ENCODE results near the gene PPIG. TPM values are rescaled to one million over a fixed set of nuclear protein-coding genes. Genes with fewer than 3 reads are reported as not detected.

The PPIG gene
- total and polyA plus RNA-seq, 9 of the 15 experiments (the other 6 are each of a cell fraction or from before 2014, with no cell fraction given), result 52.5 to 166 (median 124) TPM

DNA sequence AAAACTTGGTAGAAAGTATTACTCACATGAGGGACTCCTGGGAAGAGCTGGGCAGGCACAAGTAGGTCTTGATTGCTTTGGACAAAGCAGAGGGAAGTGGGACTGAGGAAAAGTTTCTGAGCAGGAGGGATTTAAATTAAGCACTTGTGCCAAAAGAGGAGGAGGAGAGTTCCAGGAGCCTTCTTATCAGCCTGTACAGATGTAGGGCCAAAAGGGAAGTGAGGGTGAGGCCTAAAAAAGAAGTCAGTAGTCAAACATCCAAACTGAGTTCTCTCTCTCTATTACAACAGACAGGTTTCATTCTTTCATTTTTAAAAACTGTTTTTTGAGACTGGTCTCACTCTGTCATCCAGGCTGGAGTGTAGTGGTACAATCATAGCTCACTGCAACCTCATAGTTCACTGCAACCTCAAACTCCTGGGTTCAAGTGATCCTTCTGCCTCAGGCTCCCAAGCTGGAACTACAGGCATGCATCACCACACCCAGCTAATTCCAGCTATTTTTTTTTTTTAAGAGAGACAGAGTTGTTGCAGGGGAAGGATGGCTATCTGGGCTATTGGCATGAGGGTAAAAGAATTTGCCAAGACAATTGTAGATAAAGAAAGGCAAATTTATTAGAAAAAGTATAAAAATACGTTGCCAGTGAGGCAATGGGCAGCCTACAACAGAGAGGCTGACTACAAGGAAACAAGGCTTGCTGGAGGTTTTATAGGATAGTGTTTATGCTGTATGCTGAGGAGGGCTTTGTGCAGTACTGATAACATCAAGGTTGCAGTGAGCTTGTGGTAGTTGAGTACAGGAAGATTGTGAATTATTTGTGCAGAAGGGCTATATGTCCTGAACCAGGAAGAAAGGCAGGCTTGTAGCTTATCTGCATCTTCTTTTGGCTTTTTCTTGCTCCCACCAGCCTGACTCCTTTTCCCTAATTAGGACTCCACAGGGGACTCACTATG is 81.1 kb downstream of the PPIG start (continued):
- TF ChIP-seq, protein P1, sequence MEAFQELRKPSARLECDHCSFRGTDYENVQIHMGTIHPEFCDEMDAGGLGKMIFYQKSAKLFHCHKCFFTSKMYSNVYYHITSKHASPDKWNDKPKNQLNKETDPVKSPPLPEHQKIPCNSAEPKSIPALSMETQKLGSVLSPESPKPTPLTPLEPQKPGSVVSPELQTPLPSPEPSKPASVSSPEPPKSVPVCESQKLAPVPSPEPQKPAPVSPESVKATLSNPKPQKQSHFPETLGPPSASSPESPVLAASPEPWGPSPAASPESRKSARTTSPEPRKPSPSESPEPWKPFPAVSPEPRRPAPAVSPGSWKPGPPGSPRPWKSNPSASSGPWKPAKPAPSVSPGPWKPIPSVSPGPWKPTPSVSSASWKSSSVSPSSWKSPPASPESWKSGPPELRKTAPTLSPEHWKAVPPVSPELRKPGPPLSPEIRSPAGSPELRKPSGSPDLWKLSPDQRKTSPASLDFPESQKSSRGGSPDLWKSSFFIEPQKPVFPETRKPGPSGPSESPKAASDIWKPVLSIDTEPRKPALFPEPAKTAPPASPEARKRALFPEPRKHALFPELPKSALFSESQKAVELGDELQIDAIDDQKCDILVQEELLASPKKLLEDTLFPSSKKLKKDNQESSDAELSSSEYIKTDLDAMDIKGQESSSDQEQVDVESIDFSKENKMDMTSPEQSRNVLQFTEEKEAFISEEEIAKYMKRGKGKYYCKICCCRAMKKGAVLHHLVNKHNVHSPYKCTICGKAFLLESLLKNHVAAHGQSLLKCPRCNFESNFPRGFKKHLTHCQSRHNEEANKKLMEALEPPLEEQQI (IDR thresholded peaks at IDR 0.05), result no peak; the same call in 1 of the 2 replicates
- TF ChIP-seq U2AF1 (optimal IDR thresholded peaks at IDR 0.05; ENCODE audit: low read depth, low read length) (no peak), STAG1 (CRISPR knock-in tag; IDR thresholded peaks at IDR 0.05; ENCODE audit: borderline replicate concordance) (no peak), SAFB2 (IDR thresholded peaks at IDR 0.05; ENCODE audit: borderline replicate concordance, low read depth, low read length, severe bottlenecking) (no peak), HIVEP1 (CRISPR knock-in tag; IDR thresholded peaks at IDR 0.05) (no peak), POLR3A (IDR thresholded peaks at IDR 0.05; ENCODE audit: borderline replicate concordance, extremely low read depth, insufficient read depth, insufficient read length) (no peak), PTBP1 (IDR thresholded peaks at IDR 0.05; ENCODE audit: low read depth, low read length) (no peak), RHOXF2B (CRISPR knock-in tag; conservative IDR thresholded peaks at IDR 0.05) (no peak), U2AF2 (optimal IDR thresholded peaks at IDR 0.05; ENCODE audit: low read depth, low read length) (no peak), PYGO2 (tag; IDR thresholded peaks at IDR 0.05) (no peak), KLF16 (IDR thresholded peaks at IDR 0.05) (peak; percentile 81)
- TF ChIP-seq, protein P2, sequence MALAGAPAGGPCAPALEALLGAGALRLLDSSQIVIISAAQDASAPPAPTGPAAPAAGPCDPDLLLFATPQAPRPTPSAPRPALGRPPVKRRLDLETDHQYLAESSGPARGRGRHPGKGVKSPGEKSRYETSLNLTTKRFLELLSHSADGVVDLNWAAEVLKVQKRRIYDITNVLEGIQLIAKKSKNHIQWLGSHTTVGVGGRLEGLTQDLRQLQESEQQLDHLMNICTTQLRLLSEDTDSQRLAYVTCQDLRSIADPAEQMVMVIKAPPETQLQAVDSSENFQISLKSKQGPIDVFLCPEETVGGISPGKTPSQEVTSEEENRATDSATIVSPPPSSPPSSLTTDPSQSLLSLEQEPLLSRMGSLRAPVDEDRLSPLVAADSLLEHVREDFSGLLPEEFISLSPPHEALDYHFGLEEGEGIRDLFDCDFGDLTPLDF (CRISPR knock-in tag; IDR thresholded peaks at IDR 0.05), result 0 out of 2 replicates have a peak, but pooled peaks have one; percentile 25
- TF ChIP-seq, protein P3, sequence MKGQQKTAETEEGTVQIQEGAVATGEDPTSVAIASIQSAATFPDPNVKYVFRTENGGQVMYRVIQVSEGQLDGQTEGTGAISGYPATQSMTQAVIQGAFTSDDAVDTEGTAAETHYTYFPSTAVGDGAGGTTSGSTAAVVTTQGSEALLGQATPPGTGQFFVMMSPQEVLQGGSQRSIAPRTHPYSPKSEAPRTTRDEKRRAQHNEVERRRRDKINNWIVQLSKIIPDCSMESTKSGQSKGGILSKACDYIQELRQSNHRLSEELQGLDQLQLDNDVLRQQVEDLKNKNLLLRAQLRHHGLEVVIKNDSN (CRISPR knock-in tag; IDR thresholded peaks at IDR 0.05), result no peak
- TF ChIP-seq, protein P4, sequence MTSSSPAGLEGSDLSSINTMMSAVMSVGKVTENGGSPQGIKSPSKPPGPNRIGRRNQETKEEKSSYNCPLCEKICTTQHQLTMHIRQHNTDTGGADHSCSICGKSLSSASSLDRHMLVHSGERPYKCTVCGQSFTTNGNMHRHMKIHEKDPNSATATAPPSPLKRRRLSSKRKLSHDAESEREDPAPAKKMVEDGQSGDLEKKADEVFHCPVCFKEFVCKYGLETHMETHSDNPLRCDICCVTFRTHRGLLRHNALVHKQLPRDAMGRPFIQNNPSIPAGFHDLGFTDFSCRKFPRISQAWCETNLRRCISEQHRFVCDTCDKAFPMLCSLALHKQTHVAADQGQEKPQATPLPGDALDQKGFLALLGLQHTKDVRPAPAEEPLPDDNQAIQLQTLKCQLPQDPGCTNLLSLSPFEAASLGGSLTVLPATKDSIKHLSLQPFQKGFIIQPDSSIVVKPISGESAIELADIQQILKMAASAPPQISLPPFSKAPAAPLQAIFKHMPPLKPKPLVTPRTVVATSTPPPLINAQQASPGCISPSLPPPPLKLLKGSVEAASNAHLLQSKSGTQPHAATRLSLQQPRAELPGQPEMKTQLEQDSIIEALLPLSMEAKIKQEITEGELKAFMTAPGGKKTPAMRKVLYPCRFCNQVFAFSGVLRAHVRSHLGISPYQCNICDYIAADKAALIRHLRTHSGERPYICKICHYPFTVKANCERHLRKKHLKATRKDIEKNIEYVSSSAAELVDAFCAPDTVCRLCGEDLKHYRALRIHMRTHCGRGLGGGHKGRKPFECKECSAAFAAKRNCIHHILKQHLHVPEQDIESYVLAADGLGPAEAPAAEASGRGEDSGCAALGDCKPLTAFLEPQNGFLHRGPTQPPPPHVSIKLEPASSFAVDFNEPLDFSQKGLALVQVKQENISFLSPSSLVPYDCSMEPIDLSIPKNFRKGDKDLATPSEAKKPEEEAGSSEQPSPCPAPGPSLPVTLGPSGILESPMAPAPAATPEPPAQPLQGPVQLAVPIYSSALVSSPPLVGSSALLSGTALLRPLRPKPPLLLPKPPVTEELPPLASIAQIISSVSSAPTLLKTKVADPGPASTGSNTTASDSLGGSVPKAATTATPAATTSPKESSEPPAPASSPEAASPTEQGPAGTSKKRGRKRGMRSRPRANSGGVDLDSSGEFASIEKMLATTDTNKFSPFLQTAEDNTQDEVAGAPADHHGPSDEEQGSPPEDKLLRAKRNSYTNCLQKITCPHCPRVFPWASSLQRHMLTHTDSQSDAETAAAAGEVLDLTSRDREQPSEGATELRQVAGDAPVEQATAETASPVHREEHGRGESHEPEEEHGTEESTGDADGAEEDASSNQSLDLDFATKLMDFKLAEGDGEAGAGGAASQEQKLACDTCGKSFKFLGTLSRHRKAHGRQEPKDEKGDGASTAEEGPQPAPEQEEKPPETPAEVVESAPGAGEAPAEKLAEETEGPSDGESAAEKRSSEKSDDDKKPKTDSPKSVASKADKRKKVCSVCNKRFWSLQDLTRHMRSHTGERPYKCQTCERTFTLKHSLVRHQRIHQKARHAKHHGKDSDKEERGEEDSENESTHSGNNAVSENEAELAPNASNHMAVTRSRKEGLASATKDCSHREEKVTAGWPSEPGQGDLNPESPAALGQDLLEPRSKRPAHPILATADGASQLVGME (CRISPR knock-in tag; IDR thresholded peaks at IDR 0.05), result no peak
